SU-DHL-6 (cell line): ENCODE measurements around the gene KAT6B.

Experiments
- H2AFZ ChIP-seq: fragments of 200-600 bp; sonication (generic); 2 replicates; pipeline ENCODE4 v1.6.1; 2014; ENCODE audit warnings: low read depth, mild to moderate bottlenecking, moderate library complexity, mixed read lengths, antibody characterized with exemption, low read length; ENCODE audit not compliant: severe bottlenecking
- H3F3A ChIP-seq: fragments of 200-600 bp; shearing (Covaris generic); 2 replicates; pipeline ENCODE4 v1.6.0; 2016; ENCODE audit warnings: antibody characterized with exemption, mild to moderate bottlenecking; ENCODE audit not compliant: insufficient read depth
- H3K27ac ChIP-seq: fragments of 200-600 bp; sonication (generic); 2 replicates; pipeline ENCODE4 v1.5.1; 2016; ENCODE audit warnings: low read depth, mild to moderate bottlenecking, low read length, moderate library complexity, mixed read lengths
- H3K27me3 ChIP-seq: fragments of 200-600 bp; sonication (generic), shearing (Covaris generic); 2 replicates; pipeline ENCODE4 v1.6.0; 2014; ENCODE audit warnings: mild to moderate bottlenecking, low read length
- H3K36me3 ChIP-seq: fragments of 200-600 bp; sonication (generic); 2 replicates; pipeline ENCODE4 v1.6.1; 2014; ENCODE audit warnings: mild to moderate bottlenecking, low read length, mixed read lengths
- H3K4me2 ChIP-seq: fragments of 300-600, 200-600 bp; shearing (Covaris generic), sonication (generic); 2 replicates; pipeline ENCODE4 v1.6.0; 2014; ENCODE audit warnings: low read length, low read depth, mild to moderate bottlenecking; ENCODE audit not compliant: poor library complexity, severe bottlenecking
- H3K4me3 ChIP-seq: fragments of 200-600 bp; sonication (generic); 2 replicates; pipeline ENCODE4 v1.5.1; 2014; ENCODE audit warnings: antibody characterized with exemption, low read length, mild to moderate bottlenecking, mixed read lengths; ENCODE audit not compliant: insufficient read depth, poor library complexity, severe bottlenecking
- H3K79me2 ChIP-seq: fragments of 200-600 bp; sonication (generic); 2 replicates; pipeline ENCODE4 v1.6.1; 2014; ENCODE audit warnings: mild to moderate bottlenecking, low read length, moderate library complexity; ENCODE audit not compliant: insufficient read depth
- H3K9ac ChIP-seq: fragments of 200-600 bp; sonication (generic); 2 replicates; pipeline ENCODE4 v1.7.0; 2014; ENCODE audit warnings: mild to moderate bottlenecking, low read length
- H3K9me2 ChIP-seq: fragments of 200-600 bp; sonication (generic); replicated peaks from 2 replicates; pipeline ENCODE4 v1.6.1; 2014; ENCODE audit warnings: low read length; ENCODE audit not compliant: insufficient read depth
- H3K9me3 ChIP-seq: fragments of 200-600 bp; sonication (generic); 2 replicates; pipeline ENCODE4 v1.6.1; 2014; ENCODE audit warnings: low read length, mixed read lengths; ENCODE audit not compliant: insufficient read depth
- H4K20me1 ChIP-seq: fragments of 200-600 bp; sonication (generic); 2 replicates; pipeline ENCODE4 v1.6.1; 2014; ENCODE audit warnings: low read depth, mild to moderate bottlenecking, antibody characterized with exemption, low read length, moderate library complexity, mixed read lengths
- EZH2phosphoT487 ChIP-seq: fragments of 200-600 bp; sonication (generic), shearing (Covaris generic); conservative IDR thresholded peaks from 2 replicates; pipeline ENCODE4 v1.6.1; 2018; ENCODE audit warnings: mild to moderate bottlenecking, antibody characterized with exemption, low read length, moderate library complexity, mixed read lengths
- TF ChIP-seq, protein P1 (sequence below): fragments of 200-600 bp; sonication (generic); IDR thresholded peaks from one replicate; pipeline ENCODE4 v1.5.1; 2017; ENCODE audit warnings: antibody characterized with exemption, mild to moderate bottlenecking, low read length, moderate library complexity; ENCODE audit not compliant: insufficient read depth, poor library complexity, severe bottlenecking

KAT6B gene

DNA sequence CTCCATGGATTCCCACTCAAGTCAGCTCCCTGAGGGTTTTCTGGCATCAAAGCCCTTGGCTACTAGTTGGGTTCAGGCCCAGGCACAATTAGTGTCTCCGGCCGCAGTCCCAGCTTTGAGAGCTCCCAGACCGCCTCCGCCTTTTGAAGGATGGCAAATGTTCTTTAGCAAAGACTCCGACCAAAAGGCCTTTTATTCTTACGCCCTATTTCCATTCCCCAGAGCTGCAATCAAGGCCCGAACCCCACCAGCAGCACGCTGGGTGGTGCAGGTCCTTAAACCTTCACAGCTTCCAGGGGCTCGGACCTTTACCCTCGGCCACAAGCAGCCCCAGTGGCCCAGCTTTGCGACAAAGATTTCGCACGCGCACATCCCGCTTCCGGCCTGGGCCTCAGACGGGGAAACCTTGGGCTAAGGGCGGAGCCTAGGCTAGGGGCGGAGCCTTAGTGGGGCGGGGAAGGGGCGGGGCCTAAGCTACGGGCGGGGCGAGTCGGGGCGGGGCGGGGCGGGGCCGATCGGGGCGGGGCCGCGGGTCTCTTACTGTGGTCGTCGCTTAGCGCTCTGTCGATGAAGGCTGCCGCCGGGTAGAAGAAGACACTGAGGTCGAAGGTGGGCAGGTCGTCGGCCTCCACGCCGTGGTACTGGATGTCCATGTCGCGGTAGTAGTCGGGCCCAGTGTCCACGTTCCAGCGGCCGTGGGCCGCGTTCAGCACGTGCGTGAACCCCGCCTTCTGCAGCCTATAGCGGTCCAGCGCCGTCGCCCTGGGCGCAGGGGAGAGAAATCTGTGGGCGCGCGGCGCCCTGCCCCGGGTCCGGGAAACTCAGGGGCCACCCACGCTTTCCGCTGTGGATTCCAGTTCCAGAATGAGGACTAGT lies 217.1 kb downstream of the KAT6B start:
- Histone ChIP-seq H4K20me1 (no peaks in the 10 kb centered on the region), H3K4me3 (no peak overlapping the region), H3F3A (no peaks in the 10 kb centered on the region), H3K27me3 (no peaks in the 10 kb centered on the region), H3K4me2 (no peak overlapping the region), H3K9ac (no peak overlapping the region), H3K9me2 (no peaks in the 10 kb centered on the region), H3K36me3 (no peaks in the 10 kb centered on the region), H3K9me3 (no peaks in the 10 kb centered on the region), H3K79me2 (no peaks in the 10 kb centered on the region), H3K27ac (no peak overlapping the region), H2AFZ (no peak overlapping the region)
- TF ChIP-seq, protein P1, sequence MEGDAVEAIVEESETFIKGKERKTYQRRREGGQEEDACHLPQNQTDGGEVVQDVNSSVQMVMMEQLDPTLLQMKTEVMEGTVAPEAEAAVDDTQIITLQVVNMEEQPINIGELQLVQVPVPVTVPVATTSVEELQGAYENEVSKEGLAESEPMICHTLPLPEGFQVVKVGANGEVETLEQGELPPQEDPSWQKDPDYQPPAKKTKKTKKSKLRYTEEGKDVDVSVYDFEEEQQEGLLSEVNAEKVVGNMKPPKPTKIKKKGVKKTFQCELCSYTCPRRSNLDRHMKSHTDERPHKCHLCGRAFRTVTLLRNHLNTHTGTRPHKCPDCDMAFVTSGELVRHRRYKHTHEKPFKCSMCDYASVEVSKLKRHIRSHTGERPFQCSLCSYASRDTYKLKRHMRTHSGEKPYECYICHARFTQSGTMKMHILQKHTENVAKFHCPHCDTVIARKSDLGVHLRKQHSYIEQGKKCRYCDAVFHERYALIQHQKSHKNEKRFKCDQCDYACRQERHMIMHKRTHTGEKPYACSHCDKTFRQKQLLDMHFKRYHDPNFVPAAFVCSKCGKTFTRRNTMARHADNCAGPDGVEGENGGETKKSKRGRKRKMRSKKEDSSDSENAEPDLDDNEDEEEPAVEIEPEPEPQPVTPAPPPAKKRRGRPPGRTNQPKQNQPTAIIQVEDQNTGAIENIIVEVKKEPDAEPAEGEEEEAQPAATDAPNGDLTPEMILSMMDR = no peak
- no peak for TF ChIP-seq EZH2phosphoT487

DNA sequence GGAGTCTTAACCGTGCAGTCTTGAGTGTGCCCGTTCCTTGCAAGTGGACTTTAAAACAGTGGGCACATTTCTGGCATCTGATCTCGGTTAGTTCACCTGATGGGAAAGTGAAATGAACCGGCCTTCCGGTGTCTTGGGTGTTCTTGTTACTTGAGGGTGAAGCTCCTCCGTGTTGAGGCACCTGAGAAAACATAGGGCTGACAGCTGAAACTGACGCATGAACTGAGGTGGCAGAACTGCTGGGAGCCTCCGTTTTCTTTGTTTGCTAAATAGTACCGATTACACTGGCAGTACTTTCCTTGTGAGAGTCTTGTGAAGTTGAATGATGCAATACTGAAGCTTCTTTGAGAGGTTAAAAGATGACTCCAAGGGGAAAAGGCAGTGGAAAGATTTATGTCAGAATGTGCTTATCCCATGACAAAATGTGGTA lies 222.3 kb downstream of the KAT6B start:
- H3K27ac ChIP-seq = no peak overlapping the region
- no peak overlapping the region for H3K4me3 ChIP-seq
- H3K9ac ChIP-seq = no peak overlapping the region
- H2AFZ ChIP-seq = peak overlapping the region; percentile 21
- H3K36me3 ChIP-seq = no peaks in the 10 kb centered on the region
- no peaks in the 10 kb centered on the region for H3K9me2 ChIP-seq
- no peaks in the 10 kb centered on the region for H3K27me3 ChIP-seq
- H3K79me2 ChIP-seq = no peaks in the 10 kb centered on the region
- H3F3A ChIP-seq = no peaks in the 10 kb centered on the region
- H4K20me1 ChIP-seq = no peaks in the 10 kb centered on the region
- no peaks in the 10 kb centered on the region for H3K9me3 ChIP-seq
- no peak overlapping the region for H3K4me2 ChIP-seq
- no peak for TF ChIP-seq EZH2phosphoT487
- TF ChIP-seq, protein P1 = no peak

DNA sequence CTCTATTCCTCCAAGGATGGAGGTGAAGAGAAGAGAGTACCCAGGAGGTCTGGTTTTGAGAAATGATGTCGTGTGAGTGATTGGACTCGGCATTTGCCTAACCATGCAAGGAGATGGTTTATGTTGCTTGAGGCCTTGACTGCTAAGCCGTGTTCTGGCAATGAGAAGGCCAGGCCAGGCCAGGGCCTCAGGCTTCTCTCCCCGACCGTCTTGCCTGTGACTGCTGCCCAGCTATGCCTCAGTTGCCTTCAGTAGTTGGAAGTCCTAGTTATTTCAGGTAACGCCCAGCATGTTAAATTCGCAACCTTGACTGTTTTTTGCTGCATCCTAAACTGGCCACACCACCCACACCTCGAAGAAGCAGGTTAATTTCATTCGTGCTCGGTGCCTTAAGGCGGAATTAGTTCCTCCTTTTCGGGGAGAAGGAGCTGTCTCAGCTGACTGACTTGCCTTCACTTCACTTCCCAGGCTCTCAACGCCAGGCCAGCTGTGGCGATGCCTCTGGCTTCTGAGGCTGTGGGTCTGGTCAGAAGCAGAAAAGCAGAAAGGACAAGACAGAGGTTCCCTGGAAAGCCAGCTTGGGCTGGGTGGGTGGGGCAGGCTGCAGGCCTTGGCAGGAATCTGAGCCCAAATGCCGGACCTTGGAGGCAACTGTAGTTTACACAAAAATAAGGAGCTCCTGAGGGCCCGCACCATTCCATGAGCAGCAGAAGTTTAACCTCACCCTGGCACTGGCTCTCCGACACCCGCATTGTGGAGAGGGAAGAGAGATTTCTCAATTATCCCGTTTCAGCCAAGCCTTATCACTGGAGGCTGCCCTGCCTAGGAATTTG lies 223.1 kb downstream of the KAT6B start:
- no peak overlapping the region for H3K4me2 ChIP-seq
- TF ChIP-seq EZH2phosphoT487 = no peak
- TF ChIP-seq, protein P1 = no peak
- no peak overlapping the region for H3K4me3 ChIP-seq
- no peaks in the 10 kb centered on the region for H3K36me3 ChIP-seq
- H3K9me3 ChIP-seq = no peaks in the 10 kb centered on the region
- H3K9ac ChIP-seq = no peak overlapping the region
- no peaks in the 10 kb centered on the region for H3K27me3 ChIP-seq
- no peaks in the 10 kb centered on the region for H3K9me2 ChIP-seq
- H3F3A ChIP-seq = no peaks in the 10 kb centered on the region
- no peaks in the 10 kb centered on the region for H4K20me1 ChIP-seq
- H2AFZ ChIP-seq = no peak overlapping the region
- no peak overlapping the region for H3K27ac ChIP-seq
- no peaks in the 10 kb centered on the region for H3K79me2 ChIP-seq
